HepG2 (cell line): Measurements from ENCODE around the gene TXNRD1.

Source experiments
- BHLHE40 ChIP-seq: IDR thresholded peaks from 2 replicates; pipeline ENCODE4 v1.6.1; 2011; ENCODE audit warnings: low read length, improper control_type of control experiment
- CTCF ChIP-seq: sonication (generic); formaldehyde crosslinking; IDR thresholded peaks from 2 replicates; pipeline ENCODE4 v1.5.0; 2020; ENCODE audit warnings: mild to moderate bottlenecking, missing genetic modification reagents, moderate library complexity
- ETS1 ChIP-seq: sonication (generic); formaldehyde crosslinking; IDR thresholded peaks from 2 replicates; pipeline ENCODE4 v1.4.0; 2020; ENCODE audit warnings: missing genetic modification reagents
- HOXA5 ChIP-seq: sonication (generic); formaldehyde crosslinking; IDR thresholded peaks from 2 replicates; pipeline ENCODE4 v1.4.0; 2020; ENCODE audit warnings: missing genetic modification reagents
- MAFK ChIP-seq, 2 experiments: IDR thresholded peaks in 1 of 2; conservative IDR thresholded peaks in 1 of 2; 2 replicates each; pipeline ENCODE4 v1.6.1; 2011; ENCODE audit warnings: improper control_type of control experiment in 2 of 2, low read length in 2 of 2
- MXD1 ChIP-seq: sonication (generic); formaldehyde crosslinking; IDR thresholded peaks from 2 replicates; pipeline ENCODE4 v1.4.0; 2020; ENCODE audit warnings: mild to moderate bottlenecking, missing genetic modification reagents
- NFIC ChIP-seq: IDR thresholded peaks from 2 replicates; pipeline ENCODE4 v1.6.1; 2012; ENCODE audit warnings: mild to moderate bottlenecking, low read length, inconsistent platforms
- ZBTB7A ChIP-seq: sonication (generic); formaldehyde crosslinking; IDR thresholded peaks from 2 replicates; pipeline ENCODE4 v1.8.0; 2022; ENCODE audit warnings: mild to moderate bottlenecking, missing genetic modification reagents
- ZNF44 ChIP-seq: sonication (generic); formaldehyde crosslinking; IDR thresholded peaks from 2 replicates; pipeline ENCODE4 v1.5.1; 2020; ENCODE audit warnings: mild to moderate bottlenecking, missing genetic modification reagents
- ZNF609 ChIP-seq: sonication (generic); formaldehyde crosslinking; IDR thresholded peaks from 2 replicates; pipeline ENCODE4 v1.4.0; 2020; ENCODE audit warnings: mild to moderate bottlenecking, missing genetic modification reagents, borderline replicate concordance
- ZNF768 ChIP-seq: sonication (generic); formaldehyde crosslinking; IDR thresholded peaks from 2 replicates; pipeline ENCODE4 v1.4.0; 2020; ENCODE audit warnings: missing genetic modification reagents

- no peak for TF ChIP-seq ZNF609 (CRISPR knock-in tag)
- TF ChIP-seq ETS1 (CRISPR knock-in tag), result no peak
- no peak for TF ChIP-seq ZNF768 (CRISPR knock-in tag)
- no peak for TF ChIP-seq MXD1 (CRISPR knock-in tag)
- TF ChIP-seq CTCF (CRISPR knock-in tag), result no peak
- no peak for TF ChIP-seq BHLHE40
- TF ChIP-seq ZBTB7A (CRISPR knock-in tag), result no peak
- TF ChIP-seq HOXA5, result no peak
- TF ChIP-seq ZNF44 (CRISPR knock-in tag), result no peak
- TF ChIP-seq NFIC, result no peak
- no peak for TF ChIP-seq MAFK (conservative IDR thresholded peaks at IDR 0.05 in 1 of 2, IDR thresholded peaks at IDR 0.05 in 1 of 2; ENCODE audit: low read length in 2 of 2)
These were observed 33.4 kb upstream of the TXNRD1 start for GRCh38 chr12:104182144-104182543.
